Mesenchymal stem cell (in vitro differentiated cells and primary cell): ENCODE results near the gene UBE2QL1.

Experiments
- DNase-seq: peaks from one replicate; pipeline ENCODE4 v3.0.0-alpha.2; 2013
- H2AFZ ChIP-seq: one replicate; pipeline ENCODE4 v1.6.1; 2013; ENCODE audit warnings: low read depth, mild to moderate bottlenecking, control low read depth, inconsistent platforms, low read length, moderate library complexity
- H2AK5ac ChIP-seq: 2 replicates; pipeline ENCODE4 v1.6.1; 2013; ENCODE audit warnings: low read length, moderate library complexity, mild to moderate bottlenecking, inconsistent platforms; ENCODE audit not compliant: severe bottlenecking
- H2BK120ac ChIP-seq: one replicate; pipeline ENCODE4 v1.6.1; 2013; ENCODE audit warnings: low read depth, mild to moderate bottlenecking, inconsistent platforms, low read length, moderate library complexity
- H2BK12ac ChIP-seq, 2 experiments: one replicate each; pipeline ENCODE4 v1.6.1; 2013; ENCODE audit warnings: inconsistent platforms in 2 of 2, low read length in 2 of 2, mild to moderate bottlenecking in 2 of 2, moderate library complexity in 2 of 2, control low read depth in 1 of 2
- H2BK15ac ChIP-seq: one replicate; pipeline ENCODE4 v1.6.1; 2013; ENCODE audit warnings: mild to moderate bottlenecking, low read depth, inconsistent platforms; ENCODE audit not compliant: poor library complexity, severe bottlenecking
- H2BK5ac ChIP-seq: 2 replicates; pipeline ENCODE4 v1.6.1; 2013; ENCODE audit warnings: low read depth, mild to moderate bottlenecking, low read length, control low read depth, inconsistent platforms; ENCODE audit not compliant: poor library complexity, severe bottlenecking
- H3K14ac ChIP-seq, 2 experiments: one replicate each; pipeline ENCODE4 v1.6.1; 2013; ENCODE audit warnings: inconsistent platforms in 2 of 2, low read length in 2 of 2, control low read depth in 1 of 2, mild to moderate bottlenecking in 1 of 2, moderate library complexity in 1 of 2
- H3K18ac ChIP-seq, 2 experiments: one replicate each; pipeline ENCODE4 v1.6.1; 2013; ENCODE audit warnings: inconsistent platforms in 2 of 2, low read length in 2 of 2, control low read depth in 1 of 2, low read depth in 1 of 2, mild to moderate bottlenecking in 1 of 2
- H3K23ac ChIP-seq, 2 experiments: one replicate each; pipeline ENCODE4 v1.6.1; 2013; ENCODE audit warnings: inconsistent platforms in 2 of 2, low read length in 2 of 2, mild to moderate bottlenecking in 2 of 2, moderate library complexity in 2 of 2, control low read depth in 1 of 2
- H3K27ac ChIP-seq: 2 replicates; pipeline ENCODE4 v1.5.1; 2013; ENCODE audit warnings: mild to moderate bottlenecking, moderate library complexity, low read length, control low read depth, inconsistent platforms; ENCODE audit not compliant: poor library complexity, severe bottlenecking
- H3K27me3 ChIP-seq, 2 experiments: 2 replicates each; pipeline versions ENCODE4 v1.6.1 to v1.7.0; 2013; ENCODE audit warnings: low read length in 2 of 2, mild to moderate bottlenecking in 2 of 2, moderate library complexity in 2 of 2, control low read depth in 1 of 2, inconsistent platforms in 1 of 2; ENCODE audit not compliant: control insufficient read depth in 1 of 2, insufficient read depth in 1 of 2
- H3K36me3 ChIP-seq, 2 experiments: 2 replicates each; pipeline versions ENCODE4 v1.6.1 to v1.7.0; 2013; ENCODE audit warnings: low read length in 2 of 2, control low read depth in 1 of 2, inconsistent platforms in 1 of 2, low read depth in 1 of 2, mild to moderate bottlenecking in 1 of 2; ENCODE audit not compliant: insufficient read depth in 2 of 2, control insufficient read depth in 1 of 2
- H3K4ac ChIP-seq, 2 experiments: one replicate each; pipeline ENCODE4 v1.6.1; 2013; ENCODE audit warnings: inconsistent platforms in 2 of 2, low read length in 2 of 2, mild to moderate bottlenecking in 2 of 2, moderate library complexity in 2 of 2, control low read depth in 1 of 2, low read depth in 1 of 2
- H3K4me1 ChIP-seq: 2 replicates; pipeline ENCODE4 v1.6.1; 2013; ENCODE audit warnings: low read depth, low read length, control low read depth; ENCODE audit not compliant: control insufficient read depth, insufficient read depth
- H3K4me2 ChIP-seq: 2 replicates; pipeline ENCODE4 v1.6.1; 2013; ENCODE audit warnings: low read length, mild to moderate bottlenecking, inconsistent platforms; ENCODE audit not compliant: poor library complexity, severe bottlenecking
- H3K4me3 ChIP-seq, 2 experiments: 2 replicates each; pipeline versions ENCODE4 v1.5.1 to v1.7.0; 2013; ENCODE audit warnings: low read length in 2 of 2, mild to moderate bottlenecking in 2 of 2, control low read depth in 1 of 2, low read depth in 1 of 2; ENCODE audit not compliant: insufficient read depth in 1 of 2
- H3K79me1 ChIP-seq: replicated peaks from 2 replicates; pipeline ENCODE4 v1.6.1; 2013; ENCODE audit warnings: mild to moderate bottlenecking, control low read depth, low read length, inconsistent platforms; ENCODE audit not compliant: poor library complexity, severe bottlenecking
- H3K9ac ChIP-seq: 2 replicates; pipeline ENCODE4 v1.7.0; 2013; ENCODE audit warnings: mild to moderate bottlenecking, low read length, moderate library complexity
- H3K9me3 ChIP-seq: 2 replicates; pipeline ENCODE4 v1.7.0; 2013; ENCODE audit warnings: mild to moderate bottlenecking, low read length; ENCODE audit not compliant: control insufficient read depth
- H4K8ac ChIP-seq: one replicate; pipeline ENCODE4 v1.6.1; 2013; ENCODE audit warnings: inconsistent platforms, mild to moderate bottlenecking, low read length, moderate library complexity
- H4K91ac ChIP-seq: one replicate; pipeline ENCODE4 v1.6.1; 2013; ENCODE audit warnings: mild to moderate bottlenecking, low read length, inconsistent platforms
- WGBS: methylation state at CpG from one replicate; pipeline ENCODE4 v1.1.7; 2013; ENCODE audit warnings: mixed read lengths; 5-methylcytosine and 5-hydroxymethylcytosine counted together

Gene UBE2QL1

DNA sequence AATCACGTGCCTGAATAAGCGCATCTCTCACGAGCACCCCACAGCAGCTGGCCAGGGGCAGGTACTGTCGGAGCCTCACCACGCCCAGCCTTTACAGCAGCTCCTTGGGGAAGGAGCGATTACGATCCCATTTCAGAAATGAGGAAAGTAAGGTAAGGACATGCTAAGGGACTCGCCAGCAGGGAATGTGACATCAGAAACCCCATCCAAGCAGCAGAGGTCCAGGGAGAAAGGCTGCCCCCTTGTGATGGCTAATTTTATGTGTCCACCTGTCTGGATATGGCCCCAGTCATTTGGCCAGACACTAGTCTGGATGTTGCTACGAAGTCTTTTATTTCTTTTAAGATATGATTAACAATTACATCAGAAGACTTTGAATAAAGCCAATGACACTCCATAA lies 77.3 kb downstream of the UBE2QL1 start:
- Histone ChIP-seq H2BK15ac (no peak overlapping the region), H3K27ac (no peak overlapping the region), H3K79me1 (no peaks in the 10 kb centered on the region), H3K9me3 (peaks cover 5% of the 10 kb centered on the region), H2BK12ac (no peak overlapping the region), H3K27me3 (peaks cover 0 to 16% of the 10 kb centered on the region in 2 experiments), H4K8ac (no peak overlapping the region), H3K23ac (no peak overlapping the region), H3K4me2 (no peak overlapping the region), H2AK5ac (no peak overlapping the region), H2BK120ac (no peak overlapping the region), H3K14ac (no peak overlapping the region), H3K9ac (no peak overlapping the region), H2AFZ (no peak overlapping the region), H2BK5ac (no peak overlapping the region), H4K91ac (no peak overlapping the region), H3K4me1 (no peaks in the 10 kb centered on the region), H3K36me3 (no peaks in the 10 kb centered on the region), H3K18ac (no peak overlapping the region), H3K4me3 (no peak overlapping the region), H3K4ac (no peak overlapping the region)
- 41% methylated on average over 8 of the region's 9 CpGs for WGBS
- no peak for DNase-seq

GRCh38 chr5:6527749-6528455 lies 79.2 kb downstream of the UBE2QL1 start:
- H2AK5ac ChIP-seq = no peak overlapping the region
- no peak overlapping the region for H2BK5ac ChIP-seq
- H2BK15ac ChIP-seq = no peak overlapping the region
- no peak overlapping the region for H3K27ac ChIP-seq
- no peak overlapping the region for H3K4me2 ChIP-seq
- no peak overlapping the region for H3K14ac ChIP-seq
- no peak overlapping the region for H3K18ac ChIP-seq
- peaks cover 5% of the 10 kb centered on the region for H3K9me3 ChIP-seq
- no peaks in the 10 kb centered on the region for H3K4me1 ChIP-seq
- peaks cover 0 to 6% of the 10 kb centered on the region in 2 experiments for H3K27me3 ChIP-seq
- no peak overlapping the region for H3K23ac ChIP-seq
- H2AFZ ChIP-seq = no peak overlapping the region
- no peak overlapping the region for H2BK12ac ChIP-seq
- no peak overlapping the region for H4K8ac ChIP-seq
- WGBS = 78% methylated on average over 12 of the region's 12 CpGs
- no peak overlapping the region for H3K4me3 ChIP-seq
- H3K4ac ChIP-seq = no peak overlapping the region
- no peak overlapping the region for H4K91ac ChIP-seq
- no peak overlapping the region for H2BK120ac ChIP-seq
- no peaks in the 10 kb centered on the region for H3K36me3 ChIP-seq
- no peak for DNase-seq
- no peak overlapping the region for H3K9ac ChIP-seq
- H3K79me1 ChIP-seq = no peaks in the 10 kb centered on the region

- H2BK5ac ChIP-seq = no peak overlapping the region
- H3K79me1 ChIP-seq = no peaks in the 10 kb centered on the region
- H3K23ac ChIP-seq = no peak overlapping the region
- no peak overlapping the region for H2AK5ac ChIP-seq
- H3K4ac ChIP-seq = no peak overlapping the region
- H3K9me3 ChIP-seq = no peaks in the 10 kb centered on the region
- WGBS = 60% methylated on average over 2 of the region's 2 CpGs
- no peak overlapping the region for H3K14ac ChIP-seq
- H4K8ac ChIP-seq = no peak overlapping the region
- H2BK120ac ChIP-seq = no peak overlapping the region
- DNase-seq = no peak
- H3K4me1 ChIP-seq = no peaks in the 10 kb centered on the region
- no peak overlapping the region for H3K4me3 ChIP-seq
- no peak overlapping the region for H3K27ac ChIP-seq
- no peaks in the 10 kb centered on the region for H3K27me3 ChIP-seq
- H2BK15ac ChIP-seq = no peak overlapping the region
- H3K4me2 ChIP-seq = no peak overlapping the region
- no peak overlapping the region for H2BK12ac ChIP-seq
- no peak overlapping the region for H3K18ac ChIP-seq
- H3K9ac ChIP-seq = no peak overlapping the region
- H3K36me3 ChIP-seq = no peaks in the 10 kb centered on the region
- H4K91ac ChIP-seq = no peak overlapping the region
- no peak overlapping the region for H2AFZ ChIP-seq
Measured at GRCh38 chr5:6535594-6535993, 86.9 kb downstream of the UBE2QL1 start.

DNA sequence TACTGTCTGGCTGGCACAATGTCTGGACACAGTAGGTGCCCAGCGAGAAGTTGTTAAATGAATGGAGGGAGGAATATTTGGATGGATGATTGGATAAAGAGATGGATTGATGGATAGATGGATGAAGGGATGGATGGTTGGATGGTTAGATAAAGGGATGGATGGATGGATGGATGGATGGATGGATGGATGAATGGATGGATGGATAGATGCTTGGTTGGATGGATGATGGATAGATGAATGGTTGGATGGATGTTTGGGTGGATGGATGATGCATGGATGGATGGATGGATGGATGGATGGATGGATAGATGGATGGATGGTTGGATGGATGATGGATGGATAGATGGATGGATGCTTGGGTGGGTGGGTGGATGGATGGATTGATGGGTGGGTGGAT lies 90.4 kb downstream of the UBE2QL1 start:
- Histone ChIP-seq H2AFZ (no peak overlapping the region), H3K36me3 (no peaks in the 10 kb centered on the region), H3K9ac (no peak overlapping the region), H3K27ac (no peak overlapping the region), H2BK5ac (no peak overlapping the region), H2AK5ac (no peak overlapping the region), H3K79me1 (no peaks in the 10 kb centered on the region), H4K91ac (no peak overlapping the region), H3K27me3 (no peaks in the 10 kb centered on the region), H3K4me2 (no peak overlapping the region), H4K8ac (no peak overlapping the region), H2BK12ac (no peak overlapping the region), H3K9me3 (no peaks in the 10 kb centered on the region), H3K4ac (no peak overlapping the region), H2BK15ac (no peak overlapping the region), H2BK120ac (no peak overlapping the region), H3K4me1 (no peaks in the 10 kb centered on the region), H3K4me3 (no peak overlapping the region), H3K23ac (no peak overlapping the region), H3K18ac (no peak overlapping the region), H3K14ac (no peak overlapping the region)
- WGBS = 84% methylated on average over 1 of the region's 1 CpG
- DNase-seq = no peak
